SK-N-SH (cell line): ENCODE measurements around the gene TAOK2. TPM values are rescaled to one million over a fixed set of nuclear protein-coding genes. Genes with fewer than 3 reads are reported as not detected.

ENCODE experiments used
- CTCF ChIA-PET: fragments of 300-600, 350-600 bp; formaldehyde crosslinking; extraction: SDS; loops from one replicate; lab custom pipeline; 2021; lab: Yijun Ruan, JAX
- POLR2A ChIA-PET: fragments of 350-600 bp; sonication (Branson Sonifier 250); formaldehyde crosslinking; extraction: SDS; loops from one replicate; lab custom pipeline; 2020; ENCODE audit warnings: antibody characterized with exemption, inconsistent platforms; lab: Yijun Ruan, JAX
- DNase-seq: peaks from one replicate; pipeline ENCODE4 v3.0.0; 2012
- H2AFZ ChIP-seq: fragments of 200-600 bp; sonication (generic); 2 replicates; pipeline ENCODE4 v1.8.1; 2016; ENCODE audit warnings: antibody characterized with exemption, mild to moderate bottlenecking, low read depth
- H3F3A ChIP-seq: fragments of 200-600 bp; sonication (generic); replicated peaks from 2 replicates; pipeline ENCODE3; 2016; ENCODE audit warnings: antibody characterized with exemption, mild to moderate bottlenecking; ENCODE audit not compliant: insufficient read depth
- H3K27ac ChIP-seq, 2 experiments: fragments of 200-500 bp in 1 of 2; fragments of 200-600 bp in 1 of 2; sonication (Bioruptor generic) in 1 of 2; sonication (generic), shearing (Covaris generic) in 1 of 2; 2 replicates each; pipeline versions ENCODE4 v1.5.1 to v1.6.1; 2014 to 2016; ENCODE audit warnings: low read depth in 2 of 2, inconsistent platforms in 1 of 2, low read length in 1 of 2, mild to moderate bottlenecking in 1 of 2, mixed read lengths in 1 of 2
- H3K27me3 ChIP-seq: fragments of 200-600 bp; sonication (generic), shearing (Covaris generic); 2 replicates; pipeline ENCODE4 v1.6.1; 2016; ENCODE audit warnings: mixed run types; ENCODE audit not compliant: insufficient read depth
- H3K36me3 ChIP-seq, 2 experiments: fragments of 200-500 bp in 1 of 2; fragments of 200-600 bp in 1 of 2; sonication (Bioruptor generic) in 1 of 2; sonication (generic) in 1 of 2; replicated peaks in 1 of 2; 2 replicates each; pipeline versions ENCODE3 to v1.5.1; 2014 to 2016; ENCODE audit warnings: low read length in 1 of 2, mild to moderate bottlenecking in 1 of 2; ENCODE audit not compliant: insufficient read depth in 2 of 2, control insufficient read depth in 1 of 2
- H3K4me1 ChIP-seq, 2 experiments: fragments of 200-500 bp in 1 of 2; fragments of 200-600 bp in 1 of 2; sonication (Bioruptor generic) in 1 of 2; sonication (generic), shearing (Covaris generic) in 1 of 2; 2 replicates each; pipeline versions ENCODE4 v1.5.1 to v1.6.1; 2014 to 2016; ENCODE audit warnings: low read depth in 1 of 2, low read length in 1 of 2, mixed run types in 1 of 2; ENCODE audit not compliant: insufficient read depth in 2 of 2, control insufficient read depth in 1 of 2
- H3K4me2 ChIP-seq: fragments of 200-600 bp; sonication (generic), shearing (Covaris generic); 2 replicates; pipeline ENCODE4 v1.6.1; 2017; ENCODE audit warnings: mixed run types
- H3K4me3 ChIP-seq, 2 experiments: fragments of 200-500 bp in 1 of 2; fragments of 200-600 bp in 1 of 2; sonication (Bioruptor generic) in 1 of 2; sonication (generic), shearing (Covaris generic) in 1 of 2; 2 replicates each; pipeline versions ENCODE4 v1.5.1 to v1.8.1; 2014 to 2016; ENCODE audit warnings: low read depth in 2 of 2, inconsistent platforms in 1 of 2, low read length in 1 of 2, mild to moderate bottlenecking in 1 of 2, mixed read lengths in 1 of 2, moderate library complexity in 1 of 2
- H3K79me2 ChIP-seq: fragments of 200-600 bp; sonication (generic); 2 replicates; pipeline ENCODE4 v1.8.1; 2017; ENCODE audit warnings: mild to moderate bottlenecking; ENCODE audit not compliant: insufficient read depth
- H3K9ac ChIP-seq: fragments of 200-600 bp; sonication (generic); 2 replicates; pipeline ENCODE4 v1.6.1; 2017; ENCODE audit warnings: mixed run types
- H3K9me2 ChIP-seq: fragments of 200-600 bp; sonication (generic); 2 replicates; pipeline ENCODE4 v1.6.1; 2017; ENCODE audit warnings: mixed run types
- H3K9me3 ChIP-seq: fragments of 200-600 bp; sonication (generic); 2 replicates; pipeline ENCODE4 v1.6.1; 2017; ENCODE audit warnings: mixed run types, mild to moderate bottlenecking, moderate library complexity
- H4K20me1 ChIP-seq: fragments of 200-600 bp; sonication (generic); 2 replicates; pipeline ENCODE4 v1.6.1; 2017; ENCODE audit warnings: mild to moderate bottlenecking, mixed run types; ENCODE audit not compliant: insufficient read depth
- JUND ChIP-seq: IDR thresholded peaks from 2 replicates; pipeline ENCODE4 v1.4.0; 2012
- RCOR1 ChIP-seq: fragments of 150-350 bp; IDR thresholded peaks from 2 replicates; pipeline ENCODE4 v1.6.1; 2017; ENCODE audit warnings: antibody characterized with exemption, low read length
- RFX5 ChIP-seq: IDR thresholded peaks from 2 replicates; pipeline ENCODE4 v1.6.1; 2012; ENCODE audit warnings: mild to moderate bottlenecking, improper control_type of control experiment, low read length
- TAF1 ChIP-seq: IDR thresholded peaks from 2 replicates; pipeline ENCODE4 v1.6.1; 2012; ENCODE audit warnings: low read depth, mild to moderate bottlenecking, low read length, moderate library complexity, borderline replicate concordance
- WGBS: methylation state at CpG from one replicate; pipeline ENCODE4 v1.1.6; 2017; ENCODE audit warnings: low lambda C conversion rate; 5-methylcytosine and 5-hydroxymethylcytosine counted together
- polyA plus RNA-seq, 3 experiments: library from polyadenylated mRNA; depleted of rRNA; stranded (reverse); fragments of >200 nt; gene quantifications; 2 replicates each; pipeline ENCODE4 v1.2.3, GENCODE V29; 2012
- TF ChIP-seq, protein P1 (sequence below): IDR thresholded peaks from 2 replicates; pipeline ENCODE4 v1.6.1; 2012; ENCODE audit warnings: mild to moderate bottlenecking, low read depth, low read length, moderate library complexity

Gene TAOK2
- polyA plus RNA-seq, 1 of the 3 experiments (the other 2 are of a cell fraction): 21.9 TPM

GRCh38 chr16:30027588-30028437 lies 54.1 kb downstream of the TAOK2 start:
- H4K20me1 ChIP-seq: no peaks in the 10 kb centered on the region
- DNase-seq: no peak
- H3K4me3 ChIP-seq: no peak overlapping the region
- H2AFZ ChIP-seq: no peak overlapping the region
- H3K9ac ChIP-seq: no peak overlapping the region
- no peaks in the 10 kb centered on the region for H3K9me3 ChIP-seq
- no peaks in the 10 kb centered on the region for H3K9me2 ChIP-seq
- no peaks in the 10 kb centered on the region for H3K79me2 ChIP-seq
- no peaks in the 10 kb centered on the region for H3K36me3 ChIP-seq
- H3F3A ChIP-seq: no peaks in the 10 kb centered on the region
- WGBS: 69% methylated on average over 13 of the region's 13 CpGs
- TF ChIP-seq TAF1 (no peak), RCOR1 (no peak), JUND (no peak)
- TF ChIP-seq, all 33 proteins: peak for 0
- Histone ChIP-seq H3K4me1 (peaks cover 6 to 28% of the 10 kb centered on the region in 2 experiments; a peak in 2 of 4 replicates), H3K27me3 (no peaks in the 10 kb centered on the region), H3K4me2 (no peak overlapping the region), H3K27ac (no peak overlapping the region)
- ChIA-PET POLR2A (interaction anchor here (0.5 kb wide), 1 partner anchor 218 kb away, joined by 3 read pairs; no protein-coding TSS in a partner anchor), CTCF (interaction anchor here (1.0 to 1.3 kb wide), 5 partner anchors 20 to 212 kb away, joined by 3 to 4 read pairs (median 3); partner anchors contain the start of gene PAGR1)

DNA sequence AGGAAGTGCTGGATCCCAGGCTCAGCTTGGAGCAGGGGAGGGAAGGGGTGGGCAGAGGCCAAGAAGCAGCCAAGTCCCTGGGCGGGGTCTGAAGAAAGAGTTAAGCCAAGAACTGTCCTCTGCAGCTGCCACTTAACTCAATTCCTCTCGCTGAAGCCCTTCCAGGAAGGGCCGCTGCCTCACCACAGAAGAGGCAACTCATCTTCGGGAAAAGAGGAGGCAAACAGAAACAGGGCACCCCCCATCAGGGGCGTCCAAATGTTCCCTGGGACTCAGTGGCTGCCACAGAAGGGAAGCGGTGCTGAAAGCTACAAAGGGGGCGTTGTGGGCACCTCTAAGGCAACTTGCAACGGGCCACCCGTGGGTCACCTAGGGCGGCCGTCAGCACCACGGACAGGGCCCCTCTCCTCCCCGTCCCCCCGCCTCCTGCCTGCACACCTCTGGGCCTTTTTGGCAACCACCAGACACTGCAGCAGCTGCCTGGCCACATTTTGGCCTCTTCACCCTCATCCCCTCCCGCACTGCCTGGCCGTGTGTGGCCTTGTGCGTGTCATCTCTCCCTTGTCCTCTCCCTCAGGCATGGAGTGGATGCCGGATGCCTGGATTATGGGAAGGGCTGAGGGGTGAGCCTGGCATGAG lies 54.9 kb downstream of the TAOK2 start:
- CTCF ChIA-PET: interaction anchor here (1.0 to 1.3 kb wide), 5 partner anchors 21 to 213 kb away, joined by 3 to 4 read pairs (median 3); partner anchors contain the start of gene PAGR1

More for the DNA sequence above, 54.9 kb downstream of the TAOK2 start:
- 64% methylated on average over 13 of the region's 18 CpGs for WGBS
- Histone ChIP-seq H3K9me2 (no peaks in the 10 kb centered on the region), H3F3A (no peaks in the 10 kb centered on the region), H3K79me2 (no peaks in the 10 kb centered on the region), H3K4me3 (no peak overlapping the region), H3K36me3 (no peaks in the 10 kb centered on the region), H3K27ac (no peak overlapping the region; a peak in 1 of 4 replicates), H3K4me2 (no peak overlapping the region), H2AFZ (no peak overlapping the region), H3K9me3 (no peaks in the 10 kb centered on the region), H3K9ac (no peak overlapping the region), H4K20me1 (no peaks in the 10 kb centered on the region), H3K4me1 (peaks cover 6 to 28% of the 10 kb centered on the region in 2 experiments; a peak in 2 of 4 replicates), H3K27me3 (no peaks in the 10 kb centered on the region)
- no peak for DNase-seq
- POLR2A ChIA-PET: no interaction called here
- TF ChIP-seq, protein P1, sequence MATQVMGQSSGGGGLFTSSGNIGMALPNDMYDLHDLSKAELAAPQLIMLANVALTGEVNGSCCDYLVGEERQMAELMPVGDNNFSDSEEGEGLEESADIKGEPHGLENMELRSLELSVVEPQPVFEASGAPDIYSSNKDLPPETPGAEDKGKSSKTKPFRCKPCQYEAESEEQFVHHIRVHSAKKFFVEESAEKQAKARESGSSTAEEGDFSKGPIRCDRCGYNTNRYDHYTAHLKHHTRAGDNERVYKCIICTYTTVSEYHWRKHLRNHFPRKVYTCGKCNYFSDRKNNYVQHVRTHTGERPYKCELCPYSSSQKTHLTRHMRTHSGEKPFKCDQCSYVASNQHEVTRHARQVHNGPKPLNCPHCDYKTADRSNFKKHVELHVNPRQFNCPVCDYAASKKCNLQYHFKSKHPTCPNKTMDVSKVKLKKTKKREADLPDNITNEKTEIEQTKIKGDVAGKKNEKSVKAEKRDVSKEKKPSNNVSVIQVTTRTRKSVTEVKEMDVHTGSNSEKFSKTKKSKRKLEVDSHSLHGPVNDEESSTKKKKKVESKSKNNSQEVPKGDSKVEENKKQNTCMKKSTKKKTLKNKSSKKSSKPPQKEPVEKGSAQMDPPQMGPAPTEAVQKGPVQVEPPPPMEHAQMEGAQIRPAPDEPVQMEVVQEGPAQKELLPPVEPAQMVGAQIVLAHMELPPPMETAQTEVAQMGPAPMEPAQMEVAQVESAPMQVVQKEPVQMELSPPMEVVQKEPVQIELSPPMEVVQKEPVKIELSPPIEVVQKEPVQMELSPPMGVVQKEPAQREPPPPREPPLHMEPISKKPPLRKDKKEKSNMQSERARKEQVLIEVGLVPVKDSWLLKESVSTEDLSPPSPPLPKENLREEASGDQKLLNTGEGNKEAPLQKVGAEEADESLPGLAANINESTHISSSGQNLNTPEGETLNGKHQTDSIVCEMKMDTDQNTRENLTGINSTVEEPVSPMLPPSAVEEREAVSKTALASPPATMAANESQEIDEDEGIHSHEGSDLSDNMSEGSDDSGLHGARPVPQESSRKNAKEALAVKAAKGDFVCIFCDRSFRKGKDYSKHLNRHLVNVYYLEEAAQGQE: peak; percentile 95
- TF ChIP-seq RFX5: no peak
